Measurements from ENCODE around the gene MYLK. TPM values are rescaled to one million over a fixed set of nuclear protein-coding genes. Genes with fewer than 3 reads are reported as not detected.

Gene MYLK
- total RNA-seq, 4 donors from 2014 or later: 420 to 1,252 (median 768) TPM

DNA sequence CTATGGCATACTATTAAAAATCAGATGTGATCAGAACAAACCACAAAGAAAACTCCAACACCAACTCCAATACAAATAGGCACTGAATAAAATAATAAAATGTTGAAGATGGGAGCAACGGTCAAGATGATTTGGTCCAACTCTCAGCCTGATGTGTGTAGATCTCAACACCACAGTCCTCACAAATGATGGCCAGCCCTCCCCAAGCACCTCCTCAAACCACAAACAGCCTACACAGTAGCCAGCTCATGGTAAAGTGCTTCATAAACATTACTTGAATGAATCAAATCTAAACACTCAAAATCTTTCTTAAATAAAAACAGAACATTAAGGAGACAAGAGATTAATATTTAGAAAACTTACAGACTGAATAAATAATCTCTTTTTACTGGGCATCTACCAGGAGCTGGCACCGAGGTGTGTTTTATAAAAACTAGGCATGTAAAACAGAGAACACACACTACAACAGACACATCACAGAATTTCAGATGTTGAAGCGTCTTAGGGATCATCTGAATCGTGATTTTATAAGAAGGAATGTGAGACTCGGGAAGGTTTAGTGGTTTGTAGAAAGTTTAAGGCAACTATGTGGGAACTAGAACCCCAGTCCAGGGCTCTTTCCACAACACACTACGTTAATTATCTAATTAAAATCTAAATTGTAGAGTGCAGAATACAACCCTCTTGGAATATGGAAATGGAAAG lies 102.4 kb downstream of the MYLK start:
- no peaks in the 10 kb centered on the region for H3K36me3 ChIP-seq
- no peak for TF ChIP-seq POLR2A (IDR thresholded peaks at IDR 0.05)
- TF ChIP-seq, protein P1, sequence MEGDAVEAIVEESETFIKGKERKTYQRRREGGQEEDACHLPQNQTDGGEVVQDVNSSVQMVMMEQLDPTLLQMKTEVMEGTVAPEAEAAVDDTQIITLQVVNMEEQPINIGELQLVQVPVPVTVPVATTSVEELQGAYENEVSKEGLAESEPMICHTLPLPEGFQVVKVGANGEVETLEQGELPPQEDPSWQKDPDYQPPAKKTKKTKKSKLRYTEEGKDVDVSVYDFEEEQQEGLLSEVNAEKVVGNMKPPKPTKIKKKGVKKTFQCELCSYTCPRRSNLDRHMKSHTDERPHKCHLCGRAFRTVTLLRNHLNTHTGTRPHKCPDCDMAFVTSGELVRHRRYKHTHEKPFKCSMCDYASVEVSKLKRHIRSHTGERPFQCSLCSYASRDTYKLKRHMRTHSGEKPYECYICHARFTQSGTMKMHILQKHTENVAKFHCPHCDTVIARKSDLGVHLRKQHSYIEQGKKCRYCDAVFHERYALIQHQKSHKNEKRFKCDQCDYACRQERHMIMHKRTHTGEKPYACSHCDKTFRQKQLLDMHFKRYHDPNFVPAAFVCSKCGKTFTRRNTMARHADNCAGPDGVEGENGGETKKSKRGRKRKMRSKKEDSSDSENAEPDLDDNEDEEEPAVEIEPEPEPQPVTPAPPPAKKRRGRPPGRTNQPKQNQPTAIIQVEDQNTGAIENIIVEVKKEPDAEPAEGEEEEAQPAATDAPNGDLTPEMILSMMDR (IDR thresholded peaks at IDR 0.05): no peak
- no peak overlapping the region for H3K4me3 ChIP-seq
- H3K27me3 ChIP-seq: no peaks in the 10 kb centered on the region
- no peaks in the 10 kb centered on the region for H3K9me3 ChIP-seq
- peaks cover 0 to 5% of the 10 kb centered on the region in 2 donors for H3K4me1 ChIP-seq
- DNase-seq: no peak
- intact Hi-C loops (cut with DNase I; ENCODE audit: low total_unique reads): no loop called here
- no peak overlapping the region for H3K27ac ChIP-seq

DNA sequence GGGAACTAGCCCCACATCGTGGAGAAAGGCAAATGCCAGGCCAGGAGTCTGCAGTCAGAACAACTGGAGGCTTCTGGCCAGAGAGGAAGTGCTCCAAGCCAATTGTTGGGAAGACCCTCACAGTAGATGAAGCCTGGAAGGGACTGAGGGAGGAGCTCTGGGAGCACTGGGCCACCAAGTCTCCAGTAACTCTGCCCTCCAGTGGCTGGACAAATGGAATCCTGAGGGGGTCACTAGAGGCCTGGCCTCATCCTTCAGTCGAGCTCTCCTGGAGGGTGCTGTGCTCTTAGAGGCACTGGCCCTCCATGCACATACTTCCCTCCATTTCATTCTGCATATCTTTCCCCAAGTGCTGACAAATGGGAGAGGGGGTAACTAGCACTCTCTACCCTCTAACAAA lies 103.0 kb downstream of the MYLK start:
- no peaks in the 10 kb centered on the region for H3K27me3 ChIP-seq
- H3K27ac ChIP-seq: no peak overlapping the region
- no peak for DNase-seq
- intact Hi-C loops (cut with DNase I; ENCODE audit: low total_unique reads): no loop called here
- no peaks in the 10 kb centered on the region for H3K36me3 ChIP-seq
- TF ChIP-seq POLR2A (IDR thresholded peaks at IDR 0.05): no peak
- TF ChIP-seq, protein P1 (IDR thresholded peaks at IDR 0.05): no peak
- H3K4me1 ChIP-seq: peaks cover 0 to 5% of the 10 kb centered on the region in 2 donors
- no peak overlapping the region for H3K4me3 ChIP-seq
- no peaks in the 10 kb centered on the region for H3K9me3 ChIP-seq

DNA sequence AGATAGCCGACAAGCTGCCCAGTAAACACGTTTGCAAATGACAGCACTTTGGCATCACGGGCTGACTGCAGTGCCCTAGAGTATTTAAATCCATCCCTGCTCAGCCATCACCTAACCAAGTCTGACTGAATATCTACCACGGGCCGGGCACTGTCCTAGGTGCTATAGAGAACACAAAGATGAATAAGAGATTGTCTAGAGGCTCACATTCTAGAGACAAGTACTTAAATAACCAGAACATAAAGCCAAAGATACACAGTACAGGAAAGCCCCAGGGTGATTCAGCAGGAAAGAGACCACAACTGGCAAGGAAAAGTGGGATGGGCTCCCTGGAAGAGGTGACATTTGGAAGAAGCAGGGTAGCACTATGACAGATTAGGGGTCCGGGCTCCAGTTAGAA lies 103.5 kb downstream of the MYLK start:
- Histone ChIP-seq H3K4me1 (peaks cover 0 to 5% of the 10 kb centered on the region in 2 donors), H3K9me3 (no peaks in the 10 kb centered on the region), H3K27ac (no peak overlapping the region), H3K4me3 (no peak overlapping the region), H3K36me3 (no peaks in the 10 kb centered on the region), H3K27me3 (no peaks in the 10 kb centered on the region)
- intact Hi-C loops (cut with DNase I; ENCODE audit: low total_unique reads): no loop called here
- TF ChIP-seq, protein P1 (IDR thresholded peaks at IDR 0.05): no peak
- TF ChIP-seq POLR2A (IDR thresholded peaks at IDR 0.05): no peak
- no peak for DNase-seq

DNA sequence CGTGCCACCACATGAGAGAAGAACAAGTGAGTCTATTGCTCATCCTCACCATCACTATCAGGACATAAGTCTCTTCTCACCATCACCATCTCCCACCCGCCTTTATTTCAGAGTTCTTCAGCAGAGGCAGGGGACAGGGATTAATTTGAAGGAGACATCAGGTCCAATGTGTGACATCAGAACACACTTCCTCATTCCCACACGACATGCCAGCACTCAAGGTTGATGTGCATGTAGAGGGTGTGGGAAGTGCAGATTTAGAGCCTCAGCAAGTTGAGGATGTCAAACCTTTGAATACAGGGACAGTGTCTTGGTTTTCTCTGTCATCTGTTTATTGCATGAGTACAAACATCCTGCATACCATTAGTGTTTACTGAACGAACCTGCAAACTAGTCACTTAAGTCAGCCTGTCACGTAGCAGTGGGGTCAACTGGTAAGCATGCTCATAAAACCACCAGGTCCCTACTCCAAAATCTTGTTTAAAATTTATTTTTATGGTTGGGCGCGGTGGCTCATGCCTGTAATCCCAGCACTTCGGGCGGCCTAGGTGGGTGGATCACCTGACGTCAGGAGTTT lies 104.4 kb downstream of the MYLK start:
- Histone ChIP-seq H3K4me1 (peaks cover 0 to 5% of the 10 kb centered on the region in 2 donors), H3K36me3 (no peaks in the 10 kb centered on the region), H3K27ac (peak overlapping the region; percentile 21 to 42), H3K4me3 (no peak overlapping the region), H3K27me3 (no peaks in the 10 kb centered on the region), H3K9me3 (no peaks in the 10 kb centered on the region)
- intact Hi-C loops (cut with DNase I; ENCODE audit: low total_unique reads): no loop called here
- no peak for TF ChIP-seq POLR2A (IDR thresholded peaks at IDR 0.05)
- TF ChIP-seq, protein P1 (IDR thresholded peaks at IDR 0.05): no peak
- DNase-seq: no peak

DNA sequence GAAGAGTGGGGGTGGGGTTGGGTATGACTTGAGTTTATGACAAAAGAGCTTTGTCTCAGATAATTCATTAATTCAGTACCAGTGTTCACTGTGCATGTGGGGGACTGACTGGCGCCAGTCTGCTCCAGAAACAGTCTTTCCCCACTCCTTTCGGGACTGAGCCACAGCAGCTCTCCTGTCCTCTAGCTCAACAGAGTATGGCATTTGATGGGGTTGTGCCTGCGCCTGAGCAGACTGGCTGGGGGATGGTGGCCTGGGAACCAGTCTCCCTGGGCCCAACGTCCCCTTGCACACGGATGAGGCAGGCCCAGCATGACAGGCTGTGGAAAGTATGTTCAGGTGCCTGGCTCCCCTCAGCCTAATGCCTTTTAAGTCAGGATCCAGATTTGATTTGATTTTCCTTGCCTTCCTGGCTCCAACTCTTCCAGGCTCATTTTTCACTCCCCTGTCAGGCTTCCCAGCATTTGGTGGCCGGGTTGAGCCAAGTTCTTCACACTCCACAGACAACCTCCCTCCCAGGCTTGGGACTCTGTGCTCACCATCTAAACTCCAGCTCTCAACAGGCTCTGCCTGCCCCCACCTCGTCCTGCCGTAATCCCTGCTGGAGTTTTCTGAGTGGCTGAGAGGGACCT lies 105.0 kb downstream of the MYLK start:
- peak; percentile 49 to 54 for DNase-seq
- Histone ChIP-seq H3K36me3 (no peaks in the 10 kb centered on the region), H3K4me3 (no peak overlapping the region), H3K4me1 (peaks cover 0 to 5% of the 10 kb centered on the region in 2 donors), H3K9me3 (no peaks in the 10 kb centered on the region), H3K27me3 (no peaks in the 10 kb centered on the region), H3K27ac (peak overlapping the region; percentile 21 to 42)
- intact Hi-C loops (cut with DNase I; ENCODE audit: low total_unique reads): no loop called here
- TF ChIP-seq, protein P1 (IDR thresholded peaks at IDR 0.05): no peak
- no peak for TF ChIP-seq POLR2A (IDR thresholded peaks at IDR 0.05)
